Left lung (tissue), 10 donors: ENCODE results near the gene LCORL. TPM values are rescaled to one million over a fixed set of nuclear protein-coding genes. Genes with fewer than 3 reads are reported as not detected.
"Not testable (repeated sequence)": the region's sequence is repeated elsewhere in the genome, so short reads cannot be mapped to it uniquely, and the experiment has no call there.

Experiments
- ATAC-seq: fragments of 200-7000 bp; cut with Tn5 transposase; one replicate; pipeline ENCODE4 v1.9.1; 2020; ENCODE audit warnings: moderate library complexity
- DNase-seq, 4 donors: peaks; one replicate each; pipeline ENCODE4 v3.0.0-alpha.2; 2013 to 2020
- H3K27ac ChIP-seq, 2 donors: fragments of 200-600 bp; sonication (generic) in 1 of 2; one replicate each; pipeline versions ENCODE4 v1.5.0 to v1.8.0; 2020 to 2021
- H3K27me3 ChIP-seq, 2 donors: fragments of 200-600 bp; sonication (generic) in 1 of 2; one replicate each; pipeline versions ENCODE4 v1.5.0 to v1.8.0; 2020 to 2021
- H3K36me3 ChIP-seq, 2 donors: fragments of 200-600 bp; sonication (generic) in 1 of 2; one replicate each; pipeline versions ENCODE4 v1.5.0 to v1.8.0; 2020 to 2021
- H3K4me1 ChIP-seq, 2 donors: fragments of 200-600 bp; one replicate each; pipeline ENCODE4 v1.8.0; 2021
- H3K4me3 ChIP-seq, 2 donors: fragments of 200-600 bp; sonication (generic) in 1 of 2; one replicate each; pipeline versions ENCODE4 v1.5.0 to v1.8.0; 2020 to 2021; ENCODE audit warnings: mild to moderate bottlenecking in 1 of 2
- H3K9me3 ChIP-seq, 2 donors: fragments of 200-600 bp; sonication (generic) in 1 of 2; one replicate each; pipeline versions ENCODE4 v1.5.0 to v1.8.0; 2020 to 2021
- CTCF ChIP-seq, 2 donors: fragments of 200-600 bp; sonication (generic) in 1 of 2; IDR thresholded peaks; one replicate each; pipeline versions ENCODE4 v1.5.0 to v1.8.0; 2021; ENCODE audit warnings: antibody characterized with exemption in 2 of 2
- intact Hi-C, 2 donors: fragments of 100-400 bp; cut with DNase I; formaldehyde crosslinking; loops; one replicate each; pipeline versions ENCODE4 v1.11.2 to v1.14.2; 2022
- polyA plus RNA-seq, 6 donors: library from polyadenylated mRNA; unstranded; fragments of 120-200 nt; gene quantifications; one replicate each; pipeline ENCODE4 v1.2.1, GENCODE V29; 2013; ENCODE audit not compliant: insufficient read length in 6 of 6
- total RNA-seq, 2 donors: library from RNA; stranded (reverse); fragmentation: NEBNext Ultra II Directional; extraction: Animal tissue kit (Norgen Biotek cat#: 25700); gene quantifications; one replicate each; pipeline ENCODE4 v1.2.1, GENCODE V29; 2021
- donor health status: DM: no; HTN: yes; CAD: no.
- donor health status: DM: no; HTN: no; CAD: no.

Gene LCORL
- total and polyA plus RNA-seq, 8 donors, result 12.2 to 20.9 (median 17.5) TPM

DNA sequence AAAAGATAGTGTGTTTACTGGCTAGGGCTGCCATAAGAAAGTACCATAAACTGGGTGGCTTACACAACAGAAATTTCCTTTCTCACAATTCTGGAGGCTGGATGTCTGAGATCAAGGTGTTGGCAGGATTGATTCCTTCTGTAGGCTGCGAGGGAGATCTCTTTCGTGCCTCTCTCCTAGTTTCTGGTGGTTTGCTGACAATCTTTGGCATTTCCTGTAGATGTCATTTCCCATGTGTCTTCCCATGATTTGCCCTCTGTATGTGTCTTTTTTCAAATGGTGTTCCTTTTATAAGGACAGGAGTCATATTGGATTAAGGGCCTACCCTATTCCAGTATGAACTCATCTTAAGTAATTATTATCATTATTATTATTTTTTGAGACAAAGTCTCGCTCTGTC is 27.9 kb upstream of the LCORL start:
- no peaks in the 10 kb centered on the region for H3K9me3 ChIP-seq
- H3K36me3 ChIP-seq, result no peaks in the 10 kb centered on the region
- intact Hi-C loops, result no loop called here
- DNase-seq, result no peak
- ATAC-seq, result no peak
- TF ChIP-seq CTCF (IDR thresholded peaks at IDR 0.05), result no peak
- H3K27ac ChIP-seq, result no peak overlapping the region
- no peaks in the 10 kb centered on the region for H3K4me1 ChIP-seq
- H3K27me3 ChIP-seq, result no peaks in the 10 kb centered on the region
- no peak overlapping the region for H3K4me3 ChIP-seq

DNA sequence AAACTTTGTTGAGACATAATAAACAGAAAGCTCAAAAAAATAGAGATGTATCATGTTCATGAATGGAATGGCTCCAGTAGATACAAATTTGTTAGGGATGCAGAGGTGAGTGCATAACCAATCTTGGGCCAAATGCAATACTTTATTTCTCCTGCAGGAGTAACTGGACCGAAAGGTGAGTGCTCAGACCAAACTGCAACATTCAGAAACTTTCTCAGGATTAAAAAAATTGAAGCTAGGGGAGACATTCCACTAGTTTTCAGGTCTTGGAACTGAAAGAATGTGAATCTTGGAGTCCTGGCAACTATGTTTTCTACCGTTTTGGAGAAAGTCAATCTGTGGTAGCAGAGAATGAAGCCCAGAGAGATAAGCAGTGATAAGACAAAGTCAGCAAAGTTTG is 21.2 kb upstream of the LCORL start:
- H3K27ac ChIP-seq, result no peak overlapping the region
- no peak for ATAC-seq
- no peak for TF ChIP-seq CTCF (IDR thresholded peaks at IDR 0.05)
- no peak for DNase-seq
- H3K4me3 ChIP-seq, result no peak overlapping the region
- H3K4me1 ChIP-seq, result no peaks in the 10 kb centered on the region
- H3K9me3 ChIP-seq, result no peaks in the 10 kb centered on the region
- intact Hi-C loops, result no loop called here
- no peaks in the 10 kb centered on the region for H3K36me3 ChIP-seq
- no peaks in the 10 kb centered on the region for H3K27me3 ChIP-seq

DNA sequence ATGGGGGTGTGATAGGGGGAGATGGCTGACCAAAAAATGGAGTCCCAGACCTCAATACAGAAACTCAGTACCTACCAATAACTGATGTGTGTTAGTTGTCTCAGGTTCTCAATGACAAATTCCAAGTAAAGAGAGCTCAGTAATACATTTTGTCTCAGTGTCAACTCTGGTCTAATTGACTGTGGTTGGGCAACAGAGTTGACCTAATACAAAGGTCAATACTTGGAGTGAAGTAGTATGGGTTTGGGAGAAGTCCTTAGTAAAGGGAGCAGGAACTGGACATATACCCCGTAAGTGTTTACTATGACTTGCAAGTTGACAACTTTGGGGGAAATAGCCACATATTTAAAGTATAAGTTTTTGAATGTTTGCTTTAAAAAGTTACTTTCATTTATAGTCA is 20.5 kb upstream of the LCORL start:
- H3K27ac ChIP-seq, result no peak overlapping the region
- ATAC-seq, result no peak
- no peak overlapping the region for H3K4me3 ChIP-seq

GRCh38 chr4:18041114-18041513 is 19.6 kb upstream of the LCORL start:
- H3K27me3 ChIP-seq, result no peaks in the 10 kb centered on the region
- no peak overlapping the region for H3K27ac ChIP-seq
- no peaks in the 10 kb centered on the region for H3K9me3 ChIP-seq
- H3K36me3 ChIP-seq, result no peaks in the 10 kb centered on the region
- no peak for ATAC-seq
- DNase-seq, result no peak
- TF ChIP-seq CTCF (IDR thresholded peaks at IDR 0.05), result no peak
- no peaks in the 10 kb centered on the region for H3K4me1 ChIP-seq
- intact Hi-C loops, result no loop called here
- H3K4me3 ChIP-seq, result no peak overlapping the region

More for the DNA sequence above, 20.5 kb upstream of the LCORL start:
- no peaks in the 10 kb centered on the region for H3K27me3 ChIP-seq
- H3K36me3 ChIP-seq, result no peaks in the 10 kb centered on the region
- no peak for DNase-seq
- intact Hi-C loops, result no loop called here
- H3K4me1 ChIP-seq, result no peaks in the 10 kb centered on the region
- no peak for TF ChIP-seq CTCF (IDR thresholded peaks at IDR 0.05)
- no peaks in the 10 kb centered on the region for H3K9me3 ChIP-seq

- no peaks in the 10 kb centered on the region for H3K9me3 ChIP-seq
- intact Hi-C loops, result no loop called here
- TF ChIP-seq CTCF (IDR thresholded peaks at IDR 0.05), result no peak
- ATAC-seq (no peak), DNase-seq (no peak)
- H3K27me3 ChIP-seq, result no peaks in the 10 kb centered on the region
- H3K27ac ChIP-seq, result no peak overlapping the region
- no peak overlapping the region for H3K4me3 ChIP-seq
- no peaks in the 10 kb centered on the region for H3K36me3 ChIP-seq
- H3K4me1 ChIP-seq, result no peaks in the 10 kb centered on the region
Measured at GRCh38 chr4:18039113-18039512, 17.6 kb upstream of the LCORL start.

GRCh38 chr4:18036369-18036768 is 14.8 kb upstream of the LCORL start:
- DNase-seq, H3K36me3 ChIP-seq, ATAC-seq, H3K4me1 ChIP-seq, H3K27ac ChIP-seq, H3K27me3 ChIP-seq, H3K4me3 ChIP-seq, H3K9me3 ChIP-seq, intact Hi-C loops: not testable (repeated sequence)
